H9 (cell line): ENCODE data around the gene KRT24. TPM values are rescaled to one million over a fixed set of nuclear protein-coding genes. Genes with fewer than 3 reads are reported as not detected.

ENCODE experiments used
- DNase-seq: peaks from one replicate; pipeline ENCODE4 v3.0.0-alpha.2; 2017
- H2AFZ ChIP-seq: one replicate; pipeline ENCODE4 v1.6.1; 2013; ENCODE audit warnings: mild to moderate bottlenecking, low read length, control low read depth, moderate library complexity
- H2AK5ac ChIP-seq: 2 replicates; pipeline ENCODE4 v1.6.1; 2013; ENCODE audit warnings: low read length, control low read depth, mixed read lengths; ENCODE audit not compliant: insufficient read length
- H2BK120ac ChIP-seq: one replicate; pipeline ENCODE4 v1.6.1; 2013; ENCODE audit warnings: low read depth, mild to moderate bottlenecking, low read length, control low read depth, inconsistent platforms; ENCODE audit not compliant: poor library complexity, severe bottlenecking
- H2BK12ac ChIP-seq: 2 replicates; pipeline ENCODE4 v1.6.1; 2013; ENCODE audit warnings: low read length, control low read depth, mixed read lengths, low read depth; ENCODE audit not compliant: insufficient read length
- H2BK15ac ChIP-seq: 2 replicates; pipeline ENCODE4 v1.6.1; 2013; ENCODE audit warnings: low read depth, low read length, control low read depth
- H2BK20ac ChIP-seq: one replicate; pipeline ENCODE4 v1.6.1; 2013; ENCODE audit warnings: low read depth, mild to moderate bottlenecking, low read length, control low read depth, inconsistent platforms; ENCODE audit not compliant: poor library complexity, severe bottlenecking
- H2BK5ac ChIP-seq: 2 replicates; pipeline ENCODE4 v1.6.1; 2013; ENCODE audit warnings: low read length, control low read depth, mixed read lengths; ENCODE audit not compliant: insufficient read length
- H3K14ac ChIP-seq: 2 replicates; pipeline ENCODE4 v1.6.1; 2013; ENCODE audit warnings: low read length, control low read depth; ENCODE audit not compliant: insufficient read depth
- H3K18ac ChIP-seq: 2 replicates; pipeline ENCODE4 v1.6.1; 2013; ENCODE audit warnings: low read depth, mild to moderate bottlenecking, mixed read lengths, low read length, control low read depth; ENCODE audit not compliant: insufficient read length
- H3K23ac ChIP-seq: 2 replicates; pipeline ENCODE4 v1.6.1; 2013; ENCODE audit warnings: low read length, control low read depth, mixed read lengths, low read depth; ENCODE audit not compliant: insufficient read length
- H3K23me2 ChIP-seq: 2 replicates; pipeline ENCODE4 v1.6.1; 2013; ENCODE audit warnings: low read depth, mild to moderate bottlenecking, mixed read lengths, low read length, control low read depth; ENCODE audit not compliant: insufficient read length, poor library complexity, severe bottlenecking
- H3K27ac ChIP-seq: 2 replicates; pipeline ENCODE4 v1.5.1; 2013; ENCODE audit warnings: low read length, control low read depth, mixed read lengths, low read depth; ENCODE audit not compliant: insufficient read length
- H3K27me3 ChIP-seq: 2 replicates; pipeline ENCODE4 v1.6.1; 2013; ENCODE audit warnings: low read length, control low read depth, inconsistent platforms; ENCODE audit not compliant: insufficient read depth
- H3K4ac ChIP-seq: 2 replicates; pipeline ENCODE4 v1.6.1; 2013; ENCODE audit warnings: low read depth, mild to moderate bottlenecking, control low read depth, inconsistent platforms, low read length, moderate library complexity
- H3K4me1 ChIP-seq: 2 replicates; pipeline ENCODE4 v1.6.1; 2013; ENCODE audit warnings: low read length, control low read depth, inconsistent platforms; ENCODE audit not compliant: insufficient read depth
- H3K4me2 ChIP-seq: 2 replicates; pipeline ENCODE4 v1.6.1; 2013; ENCODE audit warnings: low read length, control low read depth, mixed read lengths; ENCODE audit not compliant: insufficient read length, insufficient read depth
- H3K56ac ChIP-seq: 2 replicates; pipeline ENCODE4 v1.6.1; 2013; ENCODE audit warnings: low read depth, mild to moderate bottlenecking, mixed read lengths, low read length, control low read depth; ENCODE audit not compliant: insufficient read length
- H3K79me1 ChIP-seq: 2 replicates; pipeline ENCODE4 v1.6.1; 2013; ENCODE audit warnings: low read depth, mild to moderate bottlenecking, moderate library complexity, low read length, control low read depth, inconsistent platforms; ENCODE audit not compliant: insufficient read depth, poor library complexity, severe bottlenecking
- H3K79me2 ChIP-seq: 2 replicates; pipeline ENCODE4 v1.6.1; 2013; ENCODE audit warnings: low read length, control low read depth, inconsistent platforms; ENCODE audit not compliant: insufficient read depth
- H3K9ac ChIP-seq: 2 replicates; pipeline ENCODE4 v1.6.1; 2013; ENCODE audit warnings: low read length, control low read depth, mixed read lengths; ENCODE audit not compliant: insufficient read length; ENCODE audit errors: extremely low read depth
- H3K9me3 ChIP-seq: one replicate; pipeline ENCODE4 v1.6.1; 2013; ENCODE audit warnings: low read depth, low read length, inconsistent platforms; ENCODE audit not compliant: control insufficient read depth
- H3T11ph ChIP-seq: one replicate; pipeline ENCODE4 v1.6.1; 2013; ENCODE audit warnings: mild to moderate bottlenecking, low read length, control low read depth, inconsistent platforms
- H4K20me1 ChIP-seq: one replicate; pipeline ENCODE4 v1.6.1; 2013; ENCODE audit not compliant: control insufficient read depth, insufficient read length, insufficient read depth
- H4K5ac ChIP-seq: 2 replicates; pipeline ENCODE4 v1.6.1; 2013; ENCODE audit warnings: low read depth, mild to moderate bottlenecking, mixed read lengths, low read length, control low read depth; ENCODE audit not compliant: insufficient read length
- H4K8ac ChIP-seq: replicated peaks from 2 replicates; pipeline ENCODE4 v1.6.1; 2013; ENCODE audit warnings: low read length, control low read depth, mixed read lengths, low read depth; ENCODE audit not compliant: insufficient read length
- H4K91ac ChIP-seq: 2 replicates; pipeline ENCODE4 v1.6.1; 2013; ENCODE audit warnings: low read depth, mild to moderate bottlenecking, moderate library complexity, mixed read lengths, low read length, control low read depth; ENCODE audit not compliant: insufficient read length
- H3K27ac Mint-ChIP-seq, 3 experiments: 2 replicates in 2 of 3; 3 replicates in 1 of 3; pipeline ENCODE4 v1.8.0; 2020 to 2021; ENCODE audit warnings: mixed read lengths in 3 of 3, mild to moderate bottlenecking in 1 of 3, moderate library complexity in 1 of 3
- H3K27me3 Mint-ChIP-seq: 2 replicates; pipeline ENCODE4 v1.8.0; 2021; ENCODE audit warnings: low read depth, mild to moderate bottlenecking, moderate library complexity, mixed read lengths
- H3K36me3 Mint-ChIP-seq, 3 experiments: 2 replicates in 2 of 3; 3 replicates in 1 of 3; pipeline ENCODE4 v1.8.0; 2020 to 2021; ENCODE audit warnings: low read depth in 3 of 3, mixed read lengths in 3 of 3; ENCODE audit not compliant: insufficient read depth in 1 of 3
- H3K4me1 Mint-ChIP-seq, 2 experiments: 2 replicates each; pipeline ENCODE4 v1.8.0; 2020; ENCODE audit warnings: mixed read lengths in 2 of 2
- H3K4me3 Mint-ChIP-seq, 2 experiments: 2 replicates in 1 of 2; 3 replicates in 1 of 2; pipeline ENCODE4 v1.8.0; 2020 to 2021; ENCODE audit warnings: mild to moderate bottlenecking in 2 of 2, mixed read lengths in 2 of 2, moderate library complexity in 1 of 2
- H3K9me3 Mint-ChIP-seq, 2 experiments: 2 replicates in 1 of 2; 3 replicates in 1 of 2; pipeline ENCODE4 v1.8.0; 2020; ENCODE audit warnings: mild to moderate bottlenecking in 2 of 2, mixed read lengths in 2 of 2, moderate library complexity in 1 of 2
- CTCF ChIP-seq: fragments of 200-600 bp; sonication (generic); conservative IDR thresholded peaks from 3 replicates; pipeline ENCODE4 v1.8.0; 2021; ENCODE audit warnings: antibody characterized with exemption, mild to moderate bottlenecking
- WGBS: extraction: QIAGEN DNeasy Blood & Tissue Kit; methylation state at CpG from one replicate; pipeline ENCODE4 v1.1.7; 2013; ENCODE audit warnings: missing lambda C conversion rate, low lambda C conversion rate, mixed read lengths; ENCODE audit not compliant: insufficient read length; ENCODE audit errors: extremely low coverage; 5-methylcytosine and 5-hydroxymethylcytosine counted together
- total RNA-seq: library from RNA; stranded (reverse); gene quantifications from 2 replicates; pipeline ENCODE4 v1.2.1, GENCODE V29; 2021

Gene KRT24
- total RNA-seq, 1 experiment from 2014 or later: not detected

DNA sequence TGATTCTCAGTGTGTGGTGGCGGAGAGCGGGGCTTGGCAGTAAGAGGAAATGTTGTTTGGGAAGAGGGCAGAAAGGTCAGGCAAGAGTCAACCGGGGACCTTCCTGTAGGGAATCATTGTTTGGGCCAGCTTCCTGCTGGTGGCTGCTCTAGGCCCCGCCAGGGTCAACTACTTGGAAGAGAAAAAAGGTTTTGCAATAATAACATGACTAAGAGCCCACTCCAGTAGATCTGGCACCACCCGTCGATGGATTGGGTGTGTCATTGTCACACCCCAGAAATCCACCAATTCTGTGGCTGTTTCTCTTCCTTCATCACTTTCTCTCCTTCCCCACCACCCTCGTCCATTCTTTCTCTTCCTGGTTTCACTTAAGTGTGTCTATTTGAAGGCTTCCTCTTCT lies 4.2 kb upstream of the KRT24 start:
- Histone ChIP-seq H4K8ac (no peak overlapping the region), H3K9me3 (no peaks in the 10 kb centered on the region), H3K4me1 (no peaks in the 10 kb centered on the region), H2AK5ac (no peak overlapping the region), H3K79me1 (no peaks in the 10 kb centered on the region), H2AFZ (no peak overlapping the region), H3K27ac (no peak overlapping the region), H4K5ac (no peak overlapping the region), H3K23ac (no peak overlapping the region), H4K91ac (no peak overlapping the region), H3K9ac (no peak overlapping the region), H2BK120ac (no peak overlapping the region), H2BK12ac (no peak overlapping the region), H4K20me1 (no peaks in the 10 kb centered on the region), H3K56ac (no peak overlapping the region), H3K79me2 (no peaks in the 10 kb centered on the region), H2BK20ac (no peak overlapping the region), H3K4me2 (no peak overlapping the region), H3K27me3 (no peaks in the 10 kb centered on the region), H3K18ac (no peak overlapping the region), H3T11ph (no peak overlapping the region), H2BK5ac (no peak overlapping the region), H3K14ac (no peak overlapping the region), H3K23me2 (no peaks in the 10 kb centered on the region), H2BK15ac (no peak overlapping the region), H3K4ac (no peak overlapping the region)
- Mint-ChIP-seq H3K27ac (no peak overlapping the region), H3K27me3 (peaks cover 3% of the 10 kb centered on the region), H3K36me3 (no peaks in the 10 kb centered on the region), H3K4me3 (no peak overlapping the region), H3K4me1 (no peaks in the 10 kb centered on the region), H3K9me3 (no peaks in the 10 kb centered on the region)
- no CpG with 5 or more reads among the region's 7 CpGs for WGBS
- DNase-seq: no peak
- TF ChIP-seq CTCF: no peak
